ENCODE results near the gene TSPEAR.

- TF ChIP-seq CTCF (IDR thresholded peaks at IDR 0.05; ENCODE audit: low read depth, low read length) (no peak), POLR2A (IDR thresholded peaks at IDR 0.05; ENCODE audit: extremely low read depth, insufficient read length) (no peak), MAX (IDR thresholded peaks at IDR 0.05; ENCODE audit: low read depth, low read length) (no peak), MYC (IDR thresholded peaks at IDR 0.05; ENCODE audit: low read depth, low read length) (no peak)
Measured at GRCh38 chr21:44463724-44464123, 247.6 kb downstream of the TSPEAR start.

All from NB4 (cell line).